NB4 (cell line): ENCODE results near the gene PDE4D.

Experiments used
- DNase-seq: peaks from one replicate; pipeline ENCODE4 v3.0.0; 2010; ENCODE audit warnings: low read depth
- H3K4me3 ChIP-seq: one replicate; pipeline ENCODE4 v1.5.1; 2011; ENCODE audit warnings: mild to moderate bottlenecking, low read depth, low read length, moderate library complexity
- CTCF ChIP-seq: IDR thresholded peaks from one replicate; pipeline ENCODE4 v1.5.1; 2012; ENCODE audit warnings: low read depth, low read length
- MAX ChIP-seq: IDR thresholded peaks from 2 replicates; pipeline ENCODE4 v1.6.1; 2011; ENCODE audit warnings: low read depth, low read length
- MYC ChIP-seq: IDR thresholded peaks from 2 replicates; pipeline ENCODE4 v1.6.1; 2011; ENCODE audit warnings: low read depth, low read length
- POLR2A ChIP-seq: IDR thresholded peaks from 2 replicates; pipeline ENCODE4 v1.6.1; 2011; ENCODE audit warnings: mild to moderate bottlenecking; ENCODE audit not compliant: insufficient read length; ENCODE audit errors: extremely low read depth

Gene PDE4D

GRCh38 chr5:59267033-59267432 is 626.5 kb downstream of the PDE4D start:
- no peak for DNase-seq
- H3K4me3 ChIP-seq: no peak overlapping the region
- TF ChIP-seq MYC: no peak
- no peak for TF ChIP-seq MAX
- no peak for TF ChIP-seq CTCF
- TF ChIP-seq POLR2A: no peak

- no peak overlapping the region for H3K4me3 ChIP-seq
- TF ChIP-seq MYC (no peak), CTCF (no peak), MAX (no peak), POLR2A (no peak)
- no peak for DNase-seq
These were observed 627.1 kb downstream of the PDE4D start for GRCh38 chr5:59266410-59266809.

- no peak for DNase-seq
- no peak overlapping the region for H3K4me3 ChIP-seq
- TF ChIP-seq CTCF (no peak), MYC (no peak)
These were observed 628.8 kb downstream of the PDE4D start for GRCh38 chr5:59264639-59265245.

GRCh38 chr5:59264013-59264412 is 629.5 kb downstream of the PDE4D start:
- TF ChIP-seq POLR2A (no peak), MAX (no peak), CTCF (no peak), MYC (no peak)
- no peak overlapping the region for H3K4me3 ChIP-seq
- no peak for DNase-seq

- TF ChIP-seq MYC (no peak), POLR2A (no peak), CTCF (no peak), MAX (no peak)
- DNase-seq: no peak
- H3K4me3 ChIP-seq: no peak overlapping the region
These were observed 631.6 kb downstream of the PDE4D start for GRCh38 chr5:59261969-59262368.

- no peak for TF ChIP-seq POLR2A
- no peak for TF ChIP-seq MYC
- no peak for TF ChIP-seq MAX
- no peak for TF ChIP-seq CTCF
- H3K4me3 ChIP-seq: no peak overlapping the region
- no peak for DNase-seq
These were observed 632.6 kb downstream of the PDE4D start for GRCh38 chr5:59260973-59261372.
